Stimulated activated CD8-positive, alpha-beta memory T cell treated with anti-CD3 and anti-CD28 coated beads, Interleukin-2, amount 100 ng/mL, for 1 hour (primary cell): ENCODE data around the gene GFOD2.
"Not testable (repeated sequence)": the region's sequence is repeated elsewhere in the genome, so short reads cannot be mapped to it uniquely, and the experiment has no call there.

ENCODE experiments used
- DNase-seq, 2 donors: peaks; one replicate each; pipeline ENCODE4 v3.0.0-alpha.2; 2020; ENCODE audit warnings: low read depth in 2 of 2

The GFOD2 gene

GRCh38 chr16:67702130-67702529 is 17.0 kb downstream of the GFOD2 start:
- no peak for DNase-seq

- DNase-seq, result no peak
These were observed 17.7 kb downstream of the GFOD2 start for GRCh38 chr16:67701420-67701819.

GRCh38 chr16:67699265-67699664 is 19.9 kb downstream of the GFOD2 start:
- no peak for DNase-seq

GRCh38 chr16:67697422-67698185 is 21.5 kb downstream of the GFOD2 start:
- DNase-seq, result no peak

GRCh38 chr16:67694611-67695010 is 24.5 kb downstream of the GFOD2 start:
- DNase-seq, result no peak

GRCh38 chr16:67693517-67694285 is 25.4 kb downstream of the GFOD2 start:
- not testable (repeated sequence) for DNase-seq

- DNase-seq, result no peak
These were observed 33.6 kb downstream of the GFOD2 start for GRCh38 chr16:67685388-67686112.

GRCh38 chr16:67683767-67684166 is 35.3 kb downstream of the GFOD2 start:
- DNase-seq, result no peak

GRCh38 chr16:67679935-67680897 is 38.9 kb downstream of the GFOD2 start:
- no peak for DNase-seq

GRCh38 chr16:67678354-67679023 is 40.6 kb downstream of the GFOD2 start:
- no peak for DNase-seq

GRCh38 chr16:67677712-67678111 is 41.4 kb downstream of the GFOD2 start:
- no peak for DNase-seq

- DNase-seq, result no peak
These were observed 42.2 kb downstream of the GFOD2 start for GRCh38 chr16:67676939-67677338.

GRCh38 chr16:67676516-67676915 is 42.6 kb downstream of the GFOD2 start:
- no peak for DNase-seq

- DNase-seq, result no peak
These were observed 43.1 kb downstream of the GFOD2 start for GRCh38 chr16:67675999-67676398.

GRCh38 chr16:67675579-67675935 is 43.6 kb downstream of the GFOD2 start:
- no peak for DNase-seq

GRCh38 chr16:67674851-67675578 is 44.1 kb downstream of the GFOD2 start:
- no peak for DNase-seq

- DNase-seq, result no peak
These were observed 45.2 kb downstream of the GFOD2 start for GRCh38 chr16:67673712-67674580.

- no peak for DNase-seq
These were observed 46.1 kb downstream of the GFOD2 start for GRCh38 chr16:67672739-67673662.
